Stimulated activated CD4-positive, alpha-beta T cell treated with anti-CD3 and anti-CD28 coated beads, Interleukin-4, amount 100 ng/mL, for 1 hour (primary cell): Measurements from ENCODE around the gene SMIM9.
A peak's percentile ranks its signal among the peaks of the same experiment; 100 is the strongest.

Experiments
- DNase-seq: peaks from one replicate; pipeline ENCODE4 v3.0.0-alpha.2; 2020

Gene SMIM9

DNA sequence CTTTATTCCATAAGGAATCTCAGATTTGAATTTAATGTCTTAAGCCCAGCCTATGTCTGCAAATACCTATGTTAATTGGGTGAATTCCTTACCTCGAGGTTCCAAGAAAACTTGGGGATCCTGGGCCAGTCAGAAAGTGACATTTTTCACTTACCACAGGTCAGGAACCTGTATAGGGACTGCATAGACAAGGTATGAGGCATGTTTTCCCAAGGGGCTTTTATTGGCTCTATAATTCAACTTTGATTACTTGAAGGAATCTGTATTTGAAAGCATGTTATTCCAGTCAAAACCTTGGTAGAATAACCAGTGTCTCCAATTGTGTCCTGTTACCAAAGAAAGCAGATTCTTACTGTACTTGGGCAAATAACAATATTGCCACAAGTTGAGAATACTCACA is 20.7 kb downstream of the SMIM9 start:
- DNase-seq = no peak

DNA sequence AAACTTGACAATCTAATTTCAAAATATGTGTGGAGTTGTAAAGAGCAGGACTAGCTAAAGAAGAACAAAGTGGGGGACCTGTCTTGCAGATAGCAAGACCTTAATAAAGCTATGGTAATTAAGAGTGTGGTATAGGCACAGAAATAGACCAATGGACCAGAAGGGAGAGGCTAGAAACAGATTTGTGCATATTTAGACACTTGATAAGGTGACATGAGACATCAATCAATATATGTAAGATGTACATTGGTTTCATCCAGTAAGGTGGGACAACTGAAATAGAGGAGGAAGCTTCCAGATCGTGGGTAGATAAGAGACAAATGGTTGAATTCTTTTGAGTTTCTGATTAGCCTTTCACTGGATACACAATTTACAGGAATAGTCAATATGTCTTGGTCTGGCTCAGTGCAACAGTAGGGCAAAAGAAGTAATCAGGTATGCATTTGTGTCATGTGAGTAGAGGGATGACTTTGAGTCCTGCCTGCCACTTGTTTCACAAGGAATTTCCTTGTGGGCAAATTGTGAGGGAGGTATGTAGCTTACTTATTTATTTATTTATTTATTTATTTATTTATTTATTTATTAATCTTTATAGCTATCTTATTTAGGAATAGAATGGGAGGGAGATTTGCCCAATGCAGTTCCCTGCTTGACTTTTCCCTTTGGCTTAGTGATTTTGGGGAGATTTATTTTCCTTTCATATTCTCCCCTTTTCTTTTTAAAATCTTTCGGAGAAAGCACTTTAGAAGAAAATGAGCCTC is 21.9 kb downstream of the SMIM9 start:
- DNase-seq = no peak

DNA sequence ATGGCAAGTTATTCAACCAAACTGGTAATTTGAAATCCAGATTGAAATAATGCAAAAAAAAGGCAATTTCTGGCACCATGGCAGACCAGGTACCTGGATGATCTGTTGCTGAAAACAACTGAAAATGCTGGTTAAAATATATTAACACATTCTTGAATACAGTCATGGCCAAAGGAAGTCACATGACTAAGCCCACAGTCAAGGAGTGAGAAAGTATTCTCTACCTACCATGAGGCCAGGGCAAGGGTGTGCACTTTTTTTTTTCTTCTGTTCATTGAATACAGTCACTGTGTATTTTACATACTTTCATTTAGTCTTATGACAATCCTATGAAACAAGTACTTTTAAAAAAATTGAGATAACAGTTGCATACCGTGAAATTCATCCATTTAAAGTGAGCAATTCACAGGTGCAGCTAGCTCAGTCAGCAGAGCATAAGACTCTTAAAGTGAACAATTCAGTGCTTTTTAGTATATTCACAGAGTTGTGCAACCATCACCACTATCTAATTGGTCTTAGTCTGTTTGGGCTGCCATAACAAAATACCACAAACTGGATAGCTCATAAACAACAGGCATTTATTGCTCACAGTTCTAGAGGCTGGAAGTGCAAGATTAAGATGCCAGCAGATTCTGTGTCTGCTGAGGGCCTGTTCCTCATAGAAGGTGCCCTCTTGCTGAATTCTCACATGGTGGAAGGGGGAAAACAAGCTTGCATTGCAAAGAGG is 24.4 kb downstream of the SMIM9 start:
- DNase-seq = no peak

DNA sequence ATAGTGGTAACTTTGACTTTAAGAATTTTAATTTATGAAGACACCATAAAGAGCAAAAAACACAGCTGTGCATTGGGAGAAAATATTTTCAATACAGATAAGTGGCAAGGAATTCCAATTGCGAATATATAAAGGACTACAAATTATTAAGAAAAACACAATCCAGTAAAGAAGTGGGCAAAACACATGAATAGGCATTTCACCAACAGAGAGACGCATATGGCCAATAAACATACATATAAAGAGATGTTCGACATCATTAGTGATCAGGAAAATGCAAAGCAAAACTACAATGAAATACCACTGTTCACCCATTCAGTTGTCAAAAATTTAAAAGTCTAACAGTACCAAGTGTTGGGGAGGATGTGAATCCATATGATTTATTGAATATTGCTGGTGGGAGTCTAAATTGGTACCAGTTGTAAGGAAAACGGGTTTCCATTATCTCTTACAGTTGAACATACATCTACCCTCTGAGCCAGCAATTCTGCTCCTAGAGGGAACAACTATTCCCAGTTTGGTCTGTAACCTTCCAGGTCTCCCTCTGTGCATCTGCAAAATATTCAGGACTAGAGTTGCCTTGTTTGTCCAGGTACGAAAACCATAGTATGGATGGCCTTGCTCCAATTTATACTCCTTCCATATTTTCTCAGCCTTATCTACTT is 27.5 kb downstream of the SMIM9 start:
- DNase-seq = no peak

DNA sequence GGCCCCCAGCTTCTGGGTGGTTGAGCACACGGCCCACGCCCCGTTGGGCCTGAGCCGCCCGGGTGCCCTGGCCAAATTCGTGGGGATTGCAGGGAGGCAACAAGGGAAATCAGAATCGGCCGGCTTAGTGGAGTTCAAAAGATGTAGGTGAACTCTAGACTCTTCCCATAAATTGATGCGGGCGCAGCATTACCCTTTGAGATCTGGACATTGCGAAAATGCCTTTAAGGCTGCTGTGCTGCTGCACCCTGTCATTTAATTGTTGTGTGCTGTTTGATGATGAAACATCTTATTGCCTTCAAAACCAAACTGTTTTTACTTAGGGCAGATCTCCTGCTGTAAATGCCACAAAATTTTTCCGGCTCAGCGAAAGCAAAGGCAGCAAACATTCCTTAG is 28.8 kb downstream of the SMIM9 start:
- DNase-seq = no peak

DNA sequence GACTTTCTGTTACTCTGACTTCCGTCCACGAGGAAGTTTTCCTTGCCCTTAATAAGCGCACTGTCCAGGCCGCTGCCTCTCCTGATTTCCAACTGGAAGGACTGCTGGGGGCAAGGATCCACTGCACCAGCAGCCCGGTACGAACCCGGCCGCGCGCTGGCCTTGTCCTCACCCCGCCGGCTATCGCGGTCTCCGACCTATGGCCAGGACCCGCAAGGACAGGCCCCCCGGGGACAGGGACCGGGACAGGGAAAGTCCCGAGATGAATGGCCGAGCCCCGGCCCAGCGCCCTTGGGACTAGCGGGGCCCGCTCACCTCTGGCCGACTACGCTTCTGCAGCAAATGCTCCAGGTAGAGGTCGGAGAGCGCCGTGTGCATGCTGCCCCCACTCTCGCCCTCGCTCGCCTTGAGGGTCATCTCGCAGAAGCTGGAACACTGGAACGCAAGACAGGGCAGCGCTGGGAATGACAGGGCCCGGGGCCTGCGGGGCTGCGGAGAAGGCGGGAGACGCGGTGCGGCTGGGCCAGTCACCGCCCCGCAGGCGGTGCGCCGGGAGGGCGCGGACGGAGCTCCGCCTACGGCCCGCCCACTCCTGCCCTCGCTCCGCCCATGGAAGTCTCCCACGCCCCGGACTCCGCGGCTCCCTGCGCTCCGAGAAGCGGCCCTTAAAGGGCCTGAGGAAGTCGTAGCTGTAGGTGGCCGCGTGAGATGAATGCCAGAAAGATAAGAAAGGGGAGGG is 29.3 kb downstream of the SMIM9 start, which contains the start of gene MPP1:
Gene MPP1 (minus strand): TSS at position 529 of the 739 bp plus-strand sequence. CDS start 112 bp downstream, at position 417.
- DNase-seq = peak; percentile 73

DNA sequence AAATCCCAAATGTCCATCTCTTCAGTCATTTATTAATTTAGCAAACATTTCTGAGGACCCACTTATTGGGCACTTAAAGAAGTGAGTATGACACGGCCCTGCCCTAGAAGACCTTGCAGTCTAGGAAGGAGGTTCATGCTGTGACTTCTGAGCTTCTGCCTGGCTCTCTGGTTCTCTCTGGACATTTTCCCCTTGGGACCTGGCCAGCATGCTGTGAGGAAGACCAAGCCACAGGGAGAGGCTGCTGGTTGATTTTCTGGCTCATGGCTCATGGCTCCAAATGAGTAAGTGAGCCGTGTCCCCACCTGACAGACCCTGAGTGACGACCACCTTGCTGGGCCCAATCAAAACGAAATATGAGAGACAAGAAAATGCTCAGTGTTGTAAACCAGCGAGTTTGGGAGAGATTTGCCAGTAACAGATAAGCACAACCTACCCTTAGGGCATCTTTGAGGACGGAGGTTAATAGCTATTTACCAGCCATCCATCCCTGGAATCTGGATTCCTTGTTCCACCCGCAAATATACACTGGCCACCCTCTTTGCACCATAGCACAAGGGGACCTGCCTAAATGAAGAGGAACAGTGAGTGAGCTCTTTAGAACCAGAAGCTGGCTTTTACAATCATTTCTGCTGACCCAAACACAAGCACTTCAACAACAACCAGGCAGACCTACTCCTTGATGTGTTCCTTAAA is 30.1 kb downstream of the SMIM9 start:
- no peak for DNase-seq

DNA sequence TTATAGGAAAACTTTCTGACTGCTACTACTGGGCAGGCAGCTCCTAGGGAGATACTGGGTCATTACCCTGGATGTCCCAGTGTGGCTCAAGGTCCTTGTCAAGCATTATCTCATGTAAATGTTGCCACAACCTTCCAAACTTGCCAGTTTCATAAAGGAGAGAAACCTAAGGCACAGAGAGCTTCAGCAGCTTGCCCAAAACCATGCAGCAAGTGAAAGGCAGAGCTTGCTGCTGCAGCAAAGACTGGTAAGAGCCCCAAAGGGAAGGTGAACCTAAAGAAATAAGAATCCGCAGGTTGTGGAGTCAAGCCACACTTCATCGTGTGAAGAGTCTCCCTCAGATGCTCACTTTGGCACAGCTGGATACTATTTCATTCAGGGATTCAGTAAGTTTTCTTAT is 31.5 kb downstream of the SMIM9 start:
- no peak for DNase-seq

DNA sequence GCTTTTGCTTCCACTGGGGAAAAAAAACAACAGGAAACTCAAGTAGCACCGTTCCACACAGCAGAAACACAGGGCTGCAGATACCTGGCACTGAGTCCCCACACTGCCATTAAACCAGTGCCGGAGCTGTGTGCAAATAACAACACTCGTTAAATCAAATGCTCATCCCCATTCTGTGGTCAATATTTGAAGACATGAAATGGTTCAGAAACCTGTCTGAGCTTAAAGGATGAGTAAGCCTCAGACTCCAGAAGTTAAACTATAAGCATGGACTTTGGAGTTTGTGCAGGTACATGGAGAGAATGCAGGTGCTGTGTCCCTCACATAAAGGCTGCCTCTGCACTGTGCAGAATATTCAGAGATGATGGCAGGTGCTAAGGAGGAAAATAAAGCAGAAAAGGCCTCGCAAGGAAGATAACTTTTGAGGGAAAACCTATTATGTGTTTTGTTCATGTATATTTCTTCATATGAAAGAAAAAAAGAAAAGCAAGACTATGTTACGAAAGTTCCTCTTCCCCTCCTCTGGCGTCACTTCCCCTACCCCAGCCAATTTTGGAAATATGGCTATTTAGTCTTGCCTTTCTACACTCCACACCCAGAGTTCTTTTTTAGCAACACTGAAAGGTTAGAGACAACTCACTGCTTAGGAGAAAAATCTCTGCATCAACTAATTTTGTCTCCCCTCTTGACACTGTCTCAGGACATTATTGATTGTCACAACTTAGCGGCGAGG is 33.8 kb downstream of the SMIM9 start:
- DNase-seq = no peak

DNA sequence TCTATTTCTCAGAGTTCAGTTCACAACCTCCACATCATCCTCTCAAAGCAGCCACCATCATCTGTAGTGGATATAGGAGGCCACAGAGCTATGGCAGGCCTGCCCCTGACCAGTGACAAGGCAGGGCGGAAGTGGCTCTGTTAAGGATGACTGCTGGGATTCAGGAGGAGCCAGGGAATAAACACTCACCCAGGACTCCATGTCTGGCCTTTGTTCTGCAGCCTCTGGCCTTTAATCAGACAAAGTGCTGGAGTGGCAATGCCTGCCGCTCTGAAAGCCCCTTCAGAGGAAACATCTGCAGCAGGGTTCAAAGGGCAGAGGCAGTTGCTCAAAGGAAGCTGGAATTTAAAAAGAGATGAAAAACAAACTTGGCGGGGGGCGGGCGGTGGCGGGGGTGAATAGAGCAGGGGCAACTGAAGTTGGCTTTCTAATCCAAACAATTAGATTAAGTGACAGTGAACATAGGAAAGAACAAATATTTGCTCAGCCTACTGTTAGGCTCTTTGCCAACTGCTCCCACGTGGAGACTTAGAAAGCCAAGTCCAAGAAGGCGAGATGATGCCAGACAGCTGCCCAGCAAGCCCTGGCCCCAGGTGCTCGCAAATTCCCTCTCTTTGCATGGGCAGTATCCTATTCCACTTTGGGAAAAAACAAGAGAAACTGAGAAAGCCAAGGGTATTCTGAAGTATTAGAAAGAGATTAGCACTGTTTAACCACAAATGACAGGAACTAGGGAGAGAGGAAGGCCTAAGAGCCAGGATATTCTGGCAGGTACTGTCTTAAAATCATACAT is 34.7 kb downstream of the SMIM9 start:
- no peak for DNase-seq

DNA sequence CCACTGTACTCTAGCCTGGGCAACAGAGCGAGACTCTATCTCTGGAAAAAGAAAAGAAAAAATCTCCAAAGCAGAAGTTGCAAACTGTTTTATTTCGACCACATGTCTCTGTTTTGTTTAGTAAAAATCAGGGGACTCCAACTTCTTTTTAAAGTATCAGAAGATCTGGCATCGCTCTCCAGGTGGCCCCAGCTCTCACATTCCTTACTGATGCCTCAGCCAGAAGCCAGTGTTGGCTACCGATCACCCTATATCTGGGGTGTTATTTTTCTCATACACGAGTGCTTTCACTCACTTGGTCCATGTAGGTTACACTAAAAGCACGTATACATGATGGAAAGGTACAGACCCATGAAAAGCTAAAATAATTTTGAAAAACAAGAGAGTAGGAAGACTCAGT is 37.5 kb downstream of the SMIM9 start:
- DNase-seq = no peak

DNA sequence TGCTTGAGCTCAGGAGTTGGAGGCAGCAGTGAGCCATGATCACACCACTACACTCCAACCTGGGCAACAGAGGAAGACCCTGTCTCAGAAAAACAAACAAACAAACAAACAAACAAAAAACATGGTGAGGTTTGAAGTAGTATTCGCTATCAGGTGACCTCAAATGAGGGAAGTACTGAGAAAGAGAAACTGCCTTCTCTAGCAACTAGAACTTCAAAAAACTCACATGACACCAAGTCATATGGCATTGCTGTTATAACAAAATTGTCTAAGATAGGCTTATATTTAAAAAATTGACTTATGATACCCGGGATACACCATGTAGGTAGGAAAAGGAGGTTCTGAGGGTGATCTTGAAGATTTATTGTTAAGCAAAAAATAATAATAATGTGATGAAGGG is 39.4 kb downstream of the SMIM9 start:
- DNase-seq = no peak

DNA sequence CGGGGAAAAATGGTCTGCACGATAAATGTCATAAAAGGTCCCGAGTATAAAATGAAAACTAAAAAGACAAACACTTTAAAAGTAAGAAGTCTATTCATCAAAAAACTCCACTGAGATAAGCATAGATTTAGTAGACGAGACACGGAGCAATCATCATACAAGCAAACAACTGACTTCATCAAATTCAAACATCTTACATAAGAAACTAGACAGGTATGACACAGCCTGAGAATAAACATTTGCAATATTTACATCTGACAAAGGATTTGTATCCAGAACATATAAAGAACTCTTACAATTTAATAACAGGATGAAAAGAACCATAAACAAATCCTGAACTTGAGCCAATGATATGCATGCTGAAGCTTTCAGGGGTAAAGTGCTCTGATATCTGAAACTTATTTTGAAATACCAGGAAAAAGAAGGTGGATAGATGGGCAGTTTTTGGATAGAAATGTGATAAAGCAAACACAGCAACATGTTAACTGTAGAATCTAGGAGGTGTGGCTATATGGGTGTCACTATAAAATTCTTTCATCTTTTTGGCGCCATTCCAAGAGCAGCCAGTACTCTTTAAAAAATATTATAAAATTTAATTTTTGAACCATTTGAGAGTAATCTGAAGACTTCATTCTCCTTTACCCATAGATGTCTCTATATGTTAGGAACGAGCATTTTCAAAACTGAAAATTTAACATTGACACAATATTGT is 41.2 kb downstream of the SMIM9 start:
- no peak for DNase-seq

DNA sequence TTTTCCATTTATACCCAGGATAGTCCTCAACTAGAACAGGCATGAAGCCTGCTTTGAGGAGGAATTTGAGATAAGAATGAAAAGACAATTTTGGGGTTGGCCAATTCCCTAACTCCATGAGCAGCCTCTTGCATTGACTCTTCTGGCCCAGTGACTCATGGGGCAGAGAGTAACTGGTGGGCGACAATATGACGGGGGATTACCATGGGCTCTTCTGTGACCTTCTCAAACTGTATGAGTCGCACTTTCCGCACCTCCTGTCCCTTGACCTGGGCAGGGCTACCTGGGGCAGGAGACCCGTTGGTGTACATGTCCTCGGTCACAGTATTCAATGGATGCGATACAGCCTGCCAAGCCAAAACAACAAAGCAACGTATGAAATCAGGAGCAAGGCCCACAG is 42.5 kb downstream of the SMIM9 start:
- DNase-seq = no peak

DNA sequence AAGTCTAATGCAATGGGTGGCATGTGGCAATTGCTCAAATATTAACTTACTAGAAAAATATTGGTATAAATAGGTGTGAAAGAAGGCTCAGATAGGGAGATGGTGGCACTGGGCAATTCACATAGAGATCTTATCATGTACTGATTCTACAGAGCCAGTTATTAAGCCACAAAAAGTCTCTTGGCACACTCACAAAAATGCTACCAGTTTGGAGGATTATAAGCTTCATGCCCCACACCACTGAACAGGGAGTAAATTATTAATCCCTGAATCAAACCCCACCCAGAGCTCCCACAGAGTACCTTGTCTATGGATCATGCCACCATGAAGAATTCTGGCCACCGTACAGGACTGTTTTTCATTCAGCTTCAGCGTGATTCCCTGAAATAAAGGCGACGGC is 43.0 kb downstream of the SMIM9 start:
- DNase-seq = no peak

DNA sequence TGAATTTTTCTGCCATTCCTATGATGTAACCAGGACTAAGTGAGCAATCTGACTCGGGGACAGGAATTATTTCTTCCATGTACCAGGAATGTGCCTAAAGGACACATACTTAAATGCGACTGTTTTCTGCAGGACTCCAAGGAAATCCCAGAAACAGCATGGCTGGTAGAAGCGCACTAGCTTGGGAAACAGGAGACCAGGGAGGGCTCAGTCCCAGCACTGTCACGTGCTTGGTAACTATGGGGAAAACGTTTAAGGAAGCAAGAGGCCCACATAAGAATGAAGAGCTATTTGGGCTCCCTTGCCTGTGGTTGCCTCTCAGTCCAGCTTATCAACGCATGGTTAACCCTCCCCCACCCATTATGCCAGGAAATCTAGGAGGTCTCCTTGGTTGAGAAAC is 48.7 kb downstream of the SMIM9 start:
- DNase-seq = no peak

DNA sequence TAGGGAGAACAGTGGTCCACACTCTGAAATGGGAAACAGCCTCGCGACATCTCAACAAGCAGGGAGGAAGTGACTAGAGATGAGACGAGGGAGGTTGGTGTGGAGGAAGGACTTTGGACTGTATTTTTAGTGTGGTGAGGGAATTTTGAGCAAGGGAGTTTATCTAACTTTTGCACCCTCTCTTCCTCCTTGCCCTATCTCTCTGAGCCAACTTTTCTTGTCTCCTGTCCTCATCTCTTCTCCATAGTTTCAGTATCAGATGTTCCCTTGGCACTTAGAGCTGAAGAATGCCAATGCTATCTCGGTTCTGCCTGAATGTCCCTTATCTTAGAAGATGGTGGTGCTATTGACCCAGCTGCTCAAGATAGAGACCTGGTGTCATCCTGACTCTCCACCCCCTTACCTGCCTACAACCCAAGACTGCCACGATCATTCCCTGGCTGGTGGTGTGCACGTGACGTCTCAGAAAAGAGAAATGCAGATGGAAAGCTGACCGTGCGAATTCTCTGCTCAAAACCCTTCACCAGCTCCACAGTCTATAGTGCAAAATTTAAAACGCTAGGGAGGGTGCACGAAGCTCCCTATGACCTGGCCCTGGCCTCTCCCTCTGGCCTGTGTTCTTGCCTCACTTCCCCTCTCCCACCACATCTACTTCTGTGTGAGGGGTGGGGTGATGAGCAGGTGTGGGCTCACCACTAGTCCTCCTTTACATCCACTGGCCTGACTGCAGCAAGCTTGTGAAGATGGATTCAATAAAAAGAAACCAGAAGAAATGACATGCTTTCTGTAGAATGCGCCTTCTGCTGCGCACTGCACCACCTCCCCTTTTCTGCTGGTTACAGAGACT is 50.1 kb downstream of the SMIM9 start:
- no peak for DNase-seq

DNA sequence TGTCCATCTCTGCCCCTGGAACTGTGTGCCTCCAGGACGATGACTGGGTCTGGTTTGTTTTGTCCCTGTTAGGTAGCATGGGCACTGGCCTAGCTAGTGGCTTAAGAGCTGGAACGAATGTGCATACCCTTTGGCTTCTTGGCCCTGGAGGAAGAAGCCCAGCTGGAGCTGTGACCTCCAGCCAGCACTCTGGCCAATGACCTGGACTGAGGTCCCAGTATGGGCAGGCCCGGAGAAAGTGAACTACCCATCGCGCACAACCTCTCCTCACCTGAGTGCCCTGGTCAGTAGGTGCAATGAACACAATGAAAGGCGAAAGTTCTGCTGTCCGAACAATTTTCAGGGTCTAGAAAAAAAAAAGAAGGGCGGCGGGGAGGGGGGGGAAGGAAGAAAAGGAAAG is 53.5 kb downstream of the SMIM9 start:
- no peak for DNase-seq

DNA sequence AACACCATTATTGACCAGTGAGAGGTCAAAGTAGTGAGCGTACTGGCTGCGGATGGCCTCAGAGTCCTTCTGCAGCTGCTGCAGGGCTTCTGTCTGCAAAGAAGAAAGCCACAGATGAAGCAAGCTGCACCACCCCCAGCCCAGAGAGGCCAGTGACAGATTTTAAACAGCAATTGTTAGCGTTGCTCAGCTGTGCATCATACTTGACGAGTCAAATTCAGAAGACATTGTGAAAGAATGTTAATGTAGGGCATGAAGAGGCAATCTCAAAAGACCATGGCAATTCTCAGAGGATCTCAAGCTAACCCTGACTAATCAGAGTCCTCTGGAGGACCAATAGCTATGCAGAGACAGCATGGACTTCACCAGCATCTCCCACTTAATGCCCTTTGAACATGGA is 55.2 kb downstream of the SMIM9 start:
- no peak for DNase-seq
